Measurements from ENCODE around the gene SDK1. TPM values are rescaled to one million over a fixed set of nuclear protein-coding genes. Genes with fewer than 3 reads are reported as not detected.
"Not testable (repeated sequence)": the region's sequence is repeated elsewhere in the genome, so short reads cannot be mapped to it uniquely, and the experiment has no call there.

Gene SDK1
- total RNA-seq, 2 experiments from 2014 or later, result 0.03 to 0.05 TPM

- no peaks in the 10 kb centered on the region for H3K27me3 Mint-ChIP-seq (ENCODE audit: low read depth)
- no peak overlapping the region for H3K4me3 Mint-ChIP-seq
- H3K36me3 Mint-ChIP-seq (ENCODE audit: low read depth), result no peaks in the 10 kb centered on the region
- ChIA-PET CTCF (interaction anchor here (1.2 kb wide), 1 partner anchor 10 kb away, joined by 3 read pairs; no protein-coding TSS in a partner anchor), POLR2A (no interaction called here)
- H3K4me1 Mint-ChIP-seq (ENCODE audit: low read depth), result no peaks in the 10 kb centered on the region
- DNase-seq (no peak), ATAC-seq (no peak)
- no peak overlapping the region for H3K27ac Mint-ChIP-seq
- no peaks in the 10 kb centered on the region for H3K9me3 Mint-ChIP-seq (ENCODE audit: insufficient read depth)
Measured at GRCh38 chr7:3682028-3682710, 381.1 kb downstream of the SDK1 start.

DNA sequence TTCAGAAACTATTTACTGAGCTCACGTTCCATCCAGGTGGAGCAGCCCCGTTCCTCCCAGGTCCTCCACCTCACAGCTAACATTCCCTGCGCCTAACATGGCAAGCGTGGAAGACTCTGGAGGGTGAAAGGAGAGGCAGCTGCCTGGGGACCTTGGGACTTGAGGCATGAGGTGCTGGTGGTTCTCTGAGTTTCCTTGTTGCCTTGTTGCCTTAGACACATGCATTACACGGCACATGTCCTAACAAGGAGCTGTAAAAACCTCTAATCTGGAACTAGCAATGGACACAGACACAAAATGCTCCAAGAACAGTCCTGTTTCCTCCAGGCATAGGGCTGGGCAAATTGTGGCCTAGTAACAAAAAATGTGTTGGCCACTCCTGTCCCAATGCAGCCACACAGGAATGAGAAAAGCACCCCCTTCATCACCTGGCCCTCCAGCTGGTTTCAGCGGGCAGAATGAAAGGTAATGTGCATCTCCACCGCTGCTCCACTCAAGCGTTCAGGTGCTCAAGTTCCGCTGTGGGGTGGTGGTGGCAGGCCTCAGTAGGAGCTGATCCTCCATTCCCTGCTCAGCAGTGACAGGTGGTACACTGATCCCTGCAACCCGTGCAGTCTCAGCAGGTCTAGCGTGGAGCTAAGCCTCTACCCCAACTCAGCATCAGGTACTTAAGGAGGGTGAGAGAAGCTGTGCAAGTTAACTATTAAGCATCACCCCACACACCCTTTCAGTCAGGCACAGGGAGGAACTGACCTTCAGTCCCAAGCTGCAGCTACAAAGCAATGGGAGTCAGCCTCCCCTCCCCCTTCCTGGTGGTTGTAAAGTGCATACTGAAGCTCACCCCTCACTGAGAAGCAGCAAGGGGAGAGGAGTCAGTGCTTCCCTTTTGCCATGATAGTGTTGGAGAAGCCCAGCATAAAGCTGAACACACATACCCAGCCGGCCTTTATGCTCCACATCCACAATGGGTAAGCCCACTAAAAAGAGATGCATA lies 382.8 kb downstream of the SDK1 start:
- DNase-seq, result no peak
- ChIA-PET POLR2A (no interaction called here), CTCF (no interaction called here)
- ATAC-seq, result no peak
- H3K27me3 Mint-ChIP-seq (ENCODE audit: low read depth), result no peaks in the 10 kb centered on the region
- H3K9me3 Mint-ChIP-seq (ENCODE audit: insufficient read depth), result no peaks in the 10 kb centered on the region
- no peak overlapping the region for H3K27ac Mint-ChIP-seq
- no peaks in the 10 kb centered on the region for H3K4me1 Mint-ChIP-seq (ENCODE audit: low read depth)
- no peaks in the 10 kb centered on the region for H3K36me3 Mint-ChIP-seq (ENCODE audit: low read depth)
- no peak overlapping the region for H3K4me3 Mint-ChIP-seq

GRCh38 chr7:3688071-3688470 lies 387.0 kb downstream of the SDK1 start:
- H3K27me3 Mint-ChIP-seq (ENCODE audit: low read depth), result peaks cover 3% of the 10 kb centered on the region
- DNase-seq (no peak), ATAC-seq (no peak)
- CTCF ChIA-PET, result no interaction called here
- POLR2A ChIA-PET, result no interaction called here
- no peak overlapping the region for H3K4me3 Mint-ChIP-seq
- H3K27ac Mint-ChIP-seq, result no peak overlapping the region
- no peaks in the 10 kb centered on the region for H3K36me3 Mint-ChIP-seq (ENCODE audit: low read depth)
- no peaks in the 10 kb centered on the region for H3K4me1 Mint-ChIP-seq (ENCODE audit: low read depth)
- no peaks in the 10 kb centered on the region for H3K9me3 Mint-ChIP-seq (ENCODE audit: insufficient read depth)

DNA sequence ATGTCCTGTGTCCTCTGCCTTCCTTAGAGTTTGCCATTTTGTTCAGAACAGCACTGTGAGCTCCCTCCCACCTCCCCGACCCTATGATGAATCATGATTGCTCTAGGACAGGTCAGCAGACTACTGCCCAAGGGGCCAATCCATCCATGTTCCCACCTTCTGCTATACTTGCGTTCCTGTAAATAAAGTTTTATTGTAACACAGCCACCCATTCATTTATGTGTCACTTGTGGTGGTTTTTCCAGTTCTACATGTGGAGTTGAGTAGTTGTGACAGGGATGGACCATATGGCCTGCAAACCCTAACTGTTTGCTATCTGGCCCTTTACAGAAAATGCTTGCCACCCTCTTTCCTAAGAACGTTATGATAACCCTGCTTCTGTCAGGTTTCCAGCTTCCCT lies 387.8 kb downstream of the SDK1 start:
- POLR2A ChIA-PET, result no interaction called here
- H3K36me3 Mint-ChIP-seq (ENCODE audit: low read depth), result no peaks in the 10 kb centered on the region
- H3K4me1 Mint-ChIP-seq (ENCODE audit: low read depth), result no peaks in the 10 kb centered on the region
- ATAC-seq, result no peak
- CTCF ChIA-PET, result interaction anchor here (1.0 kb wide), 1 partner anchor 9 kb away, joined by 3 read pairs; no protein-coding TSS in a partner anchor
- H3K27me3 Mint-ChIP-seq (ENCODE audit: low read depth), result peaks cover 3% of the 10 kb centered on the region
- no peak for DNase-seq
- H3K4me3 Mint-ChIP-seq, result no peak overlapping the region
- no peaks in the 10 kb centered on the region for H3K9me3 Mint-ChIP-seq (ENCODE audit: insufficient read depth)
- H3K27ac Mint-ChIP-seq, result no peak overlapping the region

- H3K27me3 Mint-ChIP-seq (ENCODE audit: low read depth), result peaks cover 3% of the 10 kb centered on the region
- CTCF ChIA-PET, result interaction anchor here (1.3 kb wide), 1 partner anchor 19 kb away, joined by 3 read pairs; no protein-coding TSS in a partner anchor
- DNase-seq, result no peak
- no peak overlapping the region for H3K4me3 Mint-ChIP-seq
- H3K27ac Mint-ChIP-seq, result no peak overlapping the region
- no peaks in the 10 kb centered on the region for H3K4me1 Mint-ChIP-seq (ENCODE audit: low read depth)
- no peaks in the 10 kb centered on the region for H3K36me3 Mint-ChIP-seq (ENCODE audit: low read depth)
- no peak for ATAC-seq
- no peaks in the 10 kb centered on the region for H3K9me3 Mint-ChIP-seq (ENCODE audit: insufficient read depth)
- POLR2A ChIA-PET, result no interaction called here
Measured at GRCh38 chr7:3691478-3692158, 390.6 kb downstream of the SDK1 start.

DNA sequence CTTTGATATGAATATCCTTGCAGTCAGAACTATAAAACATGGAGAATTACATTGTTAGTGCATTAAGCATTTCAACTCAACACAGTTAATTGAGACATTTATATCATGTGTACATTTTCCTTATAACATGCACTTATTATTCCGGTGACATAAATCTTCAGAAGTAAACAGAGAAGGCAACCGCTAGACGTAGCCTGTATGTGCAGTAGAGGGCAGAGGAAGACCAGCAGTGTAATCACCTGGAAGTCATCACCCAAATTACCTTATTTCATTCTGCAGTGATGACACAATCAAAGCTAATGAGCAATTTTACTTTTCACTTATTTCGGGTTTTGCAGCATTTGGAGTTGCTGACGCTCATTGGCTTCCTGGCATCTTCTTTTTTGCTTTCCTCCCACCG lies 394.6 kb downstream of the SDK1 start:
- ChIA-PET CTCF (no interaction called here), POLR2A (no interaction called here)
- Mint-ChIP-seq H3K4me3 (no peak overlapping the region), H3K4me1 (ENCODE audit: low read depth) (peaks cover 12% of the 10 kb centered on the region), H3K27me3 (ENCODE audit: low read depth) (peaks cover 3% of the 10 kb centered on the region), H3K27ac (no peak overlapping the region), H3K36me3 (ENCODE audit: low read depth) (no peaks in the 10 kb centered on the region), H3K9me3 (ENCODE audit: insufficient read depth) (no peaks in the 10 kb centered on the region)
- ATAC-seq (no peak), DNase-seq (no peak)

GRCh38 chr7:3696113-3696512 lies 395.1 kb downstream of the SDK1 start:
- CTCF ChIA-PET, result no interaction called here
- DNase-seq (no peak), ATAC-seq (no peak)
- POLR2A ChIA-PET, result no interaction called here
- no peaks in the 10 kb centered on the region for H3K36me3 Mint-ChIP-seq (ENCODE audit: low read depth)
- peaks cover 3% of the 10 kb centered on the region for H3K27me3 Mint-ChIP-seq (ENCODE audit: low read depth)
- no peaks in the 10 kb centered on the region for H3K9me3 Mint-ChIP-seq (ENCODE audit: insufficient read depth)
- H3K27ac Mint-ChIP-seq, result no peak overlapping the region
- H3K4me3 Mint-ChIP-seq, result no peak overlapping the region
- H3K4me1 Mint-ChIP-seq (ENCODE audit: low read depth), result peaks cover 12% of the 10 kb centered on the region

GRCh38 chr7:3697472-3697871 lies 396.4 kb downstream of the SDK1 start:
- no peak overlapping the region for H3K4me3 Mint-ChIP-seq
- H3K27me3 Mint-ChIP-seq (ENCODE audit: low read depth), result no peaks in the 10 kb centered on the region
- POLR2A ChIA-PET, result no interaction called here
- peaks cover 12% of the 10 kb centered on the region for H3K4me1 Mint-ChIP-seq (ENCODE audit: low read depth)
- H3K27ac Mint-ChIP-seq, result no peak overlapping the region
- no peaks in the 10 kb centered on the region for H3K9me3 Mint-ChIP-seq (ENCODE audit: insufficient read depth)
- H3K36me3 Mint-ChIP-seq (ENCODE audit: low read depth), result no peaks in the 10 kb centered on the region
- DNase-seq (no peak), ATAC-seq (no peak)
- CTCF ChIA-PET, result interaction anchor here (0.8 kb wide), 1 partner anchor 8 kb away, joined by 3 read pairs; no protein-coding TSS in a partner anchor

DNA sequence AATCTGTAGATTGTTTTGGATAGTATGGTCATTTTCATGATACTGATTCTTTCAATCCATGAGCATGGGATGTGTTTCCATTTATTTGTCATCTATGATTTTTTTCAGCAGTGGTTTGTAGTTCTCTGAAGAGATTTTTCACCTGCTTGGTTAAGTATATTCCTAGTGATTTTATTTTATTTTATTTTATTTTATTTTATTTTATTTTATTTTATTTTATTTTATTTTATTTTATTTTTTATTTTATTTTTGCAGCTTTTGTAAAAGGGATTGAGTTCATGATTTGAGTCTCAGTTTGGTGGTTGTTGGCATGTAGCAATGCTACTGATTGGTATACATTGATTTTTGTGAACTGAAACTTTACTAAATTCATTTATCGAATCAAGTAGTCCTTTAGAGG lies 404.2 kb downstream of the SDK1 start:
- no peaks in the 10 kb centered on the region for H3K9me3 Mint-ChIP-seq (ENCODE audit: insufficient read depth)
- DNase-seq (no peak), ATAC-seq (no peak)
- H3K4me1 Mint-ChIP-seq (ENCODE audit: low read depth), result no peaks in the 10 kb centered on the region
- no peaks in the 10 kb centered on the region for H3K36me3 Mint-ChIP-seq (ENCODE audit: low read depth)
- no peak overlapping the region for H3K4me3 Mint-ChIP-seq
- ChIA-PET POLR2A (no interaction called here), CTCF (no interaction called here)
- H3K27ac Mint-ChIP-seq, result no peak overlapping the region
- peaks cover 2% of the 10 kb centered on the region for H3K27me3 Mint-ChIP-seq (ENCODE audit: low read depth)

DNA sequence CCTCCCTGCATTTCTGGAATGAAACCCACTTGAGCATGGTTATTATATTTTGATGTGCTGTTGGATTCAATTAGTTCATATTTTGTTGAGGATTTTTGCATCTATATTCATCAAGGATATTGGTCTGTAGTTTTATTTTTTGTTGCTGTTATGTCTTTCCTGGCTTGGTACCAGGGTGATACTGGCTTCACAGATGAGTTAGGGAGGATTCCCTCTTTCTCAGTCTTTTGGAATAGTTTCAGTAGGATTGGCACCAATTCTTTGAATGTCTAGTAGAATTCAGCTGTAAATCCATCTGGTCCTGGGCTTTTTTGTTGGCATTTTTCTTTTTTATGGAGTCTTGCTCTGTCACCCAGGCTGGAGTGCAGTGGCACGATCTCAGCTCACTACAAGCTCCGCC lies 405.0 kb downstream of the SDK1 start:
- H3K36me3 Mint-ChIP-seq (ENCODE audit: low read depth); H3K9me3 Mint-ChIP-seq (ENCODE audit: insufficient read depth); H3K4me3 Mint-ChIP-seq; H3K4me1 Mint-ChIP-seq (ENCODE audit: low read depth); POLR2A ChIA-PET; H3K27ac Mint-ChIP-seq; CTCF ChIA-PET; H3K27me3 Mint-ChIP-seq (ENCODE audit: low read depth); DNase-seq; ATAC-seq: not testable (repeated sequence)

GRCh38 chr7:3710122-3710521 lies 409.1 kb downstream of the SDK1 start:
- H3K36me3 Mint-ChIP-seq (ENCODE audit: low read depth), result no peaks in the 10 kb centered on the region
- no peak overlapping the region for H3K27ac Mint-ChIP-seq
- no peak for DNase-seq
- ChIA-PET POLR2A (no interaction called here), CTCF (no interaction called here)
- no peak for ATAC-seq
- no peaks in the 10 kb centered on the region for H3K4me1 Mint-ChIP-seq (ENCODE audit: low read depth)
- no peaks in the 10 kb centered on the region for H3K9me3 Mint-ChIP-seq (ENCODE audit: insufficient read depth)
- no peak overlapping the region for H3K4me3 Mint-ChIP-seq
- no peaks in the 10 kb centered on the region for H3K27me3 Mint-ChIP-seq (ENCODE audit: low read depth)

DNA sequence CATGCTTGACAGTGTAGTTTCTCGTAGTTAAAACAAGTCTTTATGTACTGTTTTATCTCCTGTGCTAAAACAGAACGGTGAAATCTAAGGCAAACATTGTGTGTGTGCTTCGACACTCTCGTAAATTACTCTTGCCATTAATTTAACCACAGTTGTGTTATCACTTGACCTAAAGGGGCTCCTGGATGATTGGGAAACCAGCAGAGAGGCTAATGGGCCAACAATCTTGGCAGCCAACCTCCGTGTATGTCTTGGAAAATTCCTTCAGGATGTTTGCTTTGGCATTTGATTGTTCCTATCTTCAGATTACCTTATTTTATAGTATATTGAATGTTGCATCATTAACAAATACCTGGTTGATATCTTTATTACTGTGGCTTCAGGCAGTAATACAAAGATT lies 409.5 kb downstream of the SDK1 start:
- H3K4me1 Mint-ChIP-seq (ENCODE audit: low read depth), result no peaks in the 10 kb centered on the region
- ATAC-seq (no peak), DNase-seq (no peak)
- H3K27ac Mint-ChIP-seq, result no peak overlapping the region
- H3K36me3 Mint-ChIP-seq (ENCODE audit: low read depth), result no peaks in the 10 kb centered on the region
- no peak overlapping the region for H3K4me3 Mint-ChIP-seq
- ChIA-PET POLR2A (no interaction called here), CTCF (no interaction called here)
- H3K27me3 Mint-ChIP-seq (ENCODE audit: low read depth), result no peaks in the 10 kb centered on the region
- H3K9me3 Mint-ChIP-seq (ENCODE audit: insufficient read depth), result no peaks in the 10 kb centered on the region

Measured in activated CD8-positive, alpha-beta T cell treated with anti-CD3 and anti-CD28 coated beads, Interleukin-2, amount 10 ng/mL, durations not matched to agents 7 days and 5 days (primary cell).